DND-41 (cell line): ENCODE measurements around the gene PPP1R13B.

Source experiments
- ATAC-seq: fragments of 200-7000 bp; cut with Tn5 transposase; 3 replicates; pipeline ENCODE4 v1.9.1; 2021; ENCODE audit warnings: low read depth; ENCODE audit not compliant: insufficient read depth
- DNase-seq: peaks from one replicate; pipeline ENCODE4 v3.0.0-alpha.2; 2020
- H2AFZ ChIP-seq: 2 replicates; pipeline ENCODE4 v1.6.0; 2012; ENCODE audit warnings: low read depth, low read length
- H3K27ac ChIP-seq: 2 replicates; pipeline ENCODE4 v1.5.1; 2012; ENCODE audit warnings: low read length, inconsistent platforms
- H3K27me3 ChIP-seq: fragments of 200-600 bp; sonication (generic); 2 replicates; pipeline ENCODE4 v1.6.0; 2012; ENCODE audit warnings: low read length, mild to moderate bottlenecking, inconsistent platforms; ENCODE audit not compliant: insufficient read depth, poor library complexity
- H3K36me3 ChIP-seq: 2 replicates; pipeline ENCODE4 v1.5.1; 2012; ENCODE audit warnings: low read length, inconsistent platforms; ENCODE audit not compliant: insufficient read depth
- H3K4me1 ChIP-seq: 2 replicates; pipeline ENCODE4 v1.5.1; 2012; ENCODE audit warnings: mild to moderate bottlenecking, low read length; ENCODE audit not compliant: insufficient read depth
- H3K4me2 ChIP-seq: 2 replicates; pipeline ENCODE4 v1.6.0; 2012; ENCODE audit warnings: mild to moderate bottlenecking, moderate library complexity, low read length, inconsistent platforms; ENCODE audit not compliant: insufficient read depth
- H3K4me3 ChIP-seq, 2 experiments: fragments of 200-600 bp in 1 of 2; shearing (Covaris generic) in 1 of 2; 2 replicates each; pipeline ENCODE4 v1.5.1; 2012 to 2016; ENCODE audit warnings: inconsistent platforms in 2 of 2, low read length in 2 of 2, mild to moderate bottlenecking in 2 of 2, low read depth in 1 of 2, moderate library complexity in 1 of 2
- H3K79me2 ChIP-seq: 2 replicates; pipeline ENCODE4 v1.6.0; 2012; ENCODE audit warnings: low read length, inconsistent platforms; ENCODE audit not compliant: insufficient read depth
- H3K9ac ChIP-seq: 2 replicates; pipeline ENCODE4 v1.6.0; 2012; ENCODE audit warnings: low read depth, mild to moderate bottlenecking, inconsistent platforms, low read length, moderate library complexity
- H3K9me3 ChIP-seq: 2 replicates; pipeline ENCODE4 v1.5.1; 2012; ENCODE audit warnings: low read length, moderate library complexity, mild to moderate bottlenecking, inconsistent platforms; ENCODE audit not compliant: insufficient read depth, severe bottlenecking
- H4K20me1 ChIP-seq: 2 replicates; pipeline ENCODE4 v1.6.0; 2012; ENCODE audit warnings: low read length; ENCODE audit not compliant: insufficient read depth
- CTCF ChIP-seq: IDR thresholded peaks from 2 replicates; pipeline ENCODE4 v1.5.1; 2012; ENCODE audit warnings: borderline replicate concordance, low read length, moderate library complexity, mild to moderate bottlenecking; ENCODE audit not compliant: poor library complexity, severe bottlenecking; ENCODE audit errors: extremely low read depth
- EZH2 ChIP-seq: IDR thresholded peaks from 3 replicates; pipeline ENCODE4 v1.6.1; 2012; ENCODE audit warnings: borderline replicate concordance, low read depth, mild to moderate bottlenecking, moderate library complexity, low read length, inconsistent platforms; ENCODE audit not compliant: severe bottlenecking

PPP1R13B gene

GRCh38 chr14:103711516-103712431 is 135.6 kb downstream of the PPP1R13B start:
- ATAC-seq (no peak), DNase-seq (peak; percentile 35)
- Histone ChIP-seq H3K27ac (peak overlapping the region; percentile 34), H3K4me2 (peak overlapping the region; percentile 75; the same call in 1 of the 2 replicates), H4K20me1 (peaks cover 63% of the 10 kb centered on the region), H3K9ac (peak overlapping the region; percentile 4; the same call in 1 of the 2 replicates), H3K4me1 (peaks cover 42% of the 10 kb centered on the region), H2AFZ (no peak overlapping the region), H3K79me2 (peaks cover 68% of the 10 kb centered on the region), H3K36me3 (peaks cover 68% of the 10 kb centered on the region), H3K4me3 (peak overlapping the region in 1 of 2 experiments; percentile 21; a peak in 1 of 4 replicates), H3K9me3 (no peaks in the 10 kb centered on the region), H3K27me3 (no peaks in the 10 kb centered on the region)
- TF ChIP-seq CTCF (no peak), EZH2 (no peak)

- no peak for ATAC-seq
- Histone ChIP-seq H3K4me3 (no peak overlapping the region), H3K9me3 (no peaks in the 10 kb centered on the region), H3K9ac (no peak overlapping the region), H3K4me2 (no peak overlapping the region), H2AFZ (no peak overlapping the region), H3K36me3 (peaks cover 77% of the 10 kb centered on the region), H3K27me3 (no peaks in the 10 kb centered on the region), H3K27ac (no peak overlapping the region), H3K4me1 (peaks cover 37% of the 10 kb centered on the region), H3K79me2 (peaks cover 59% of the 10 kb centered on the region), H4K20me1 (peaks cover 61% of the 10 kb centered on the region)
- TF ChIP-seq CTCF, result no peak
- no peak for TF ChIP-seq EZH2
- DNase-seq, result no peak
These were observed 136.5 kb downstream of the PPP1R13B start for GRCh38 chr14:103710771-103711377.

- H3K4me1 ChIP-seq, result peaks cover 37% of the 10 kb centered on the region
- no peaks in the 10 kb centered on the region for H3K9me3 ChIP-seq
- H3K4me3 ChIP-seq, result no peak overlapping the region
- DNase-seq (no peak), ATAC-seq (no peak)
- no peaks in the 10 kb centered on the region for H3K27me3 ChIP-seq
- H3K9ac ChIP-seq, result no peak overlapping the region
- H3K27ac ChIP-seq, result no peak overlapping the region
- H2AFZ ChIP-seq, result no peak overlapping the region
- H3K79me2 ChIP-seq, result peaks cover 54% of the 10 kb centered on the region
- peaks cover 70% of the 10 kb centered on the region for H4K20me1 ChIP-seq
- no peak overlapping the region for H3K4me2 ChIP-seq
- TF ChIP-seq EZH2 (no peak), CTCF (no peak)
- H3K36me3 ChIP-seq, result peaks cover 88% of the 10 kb centered on the region
These were observed 137.6 kb downstream of the PPP1R13B start for GRCh38 chr14:103709814-103710213.
